Colonic mucosa (tissue), 4 donors: ENCODE measurements around the gene PBX2. TPM values are rescaled to one million over a fixed set of nuclear protein-coding genes. Genes with fewer than 3 reads are reported as not detected.

Experiments used
- DNase-seq: peaks from one replicate; pipeline ENCODE4 v3.0.0-alpha.2; 2020
- H3K27ac ChIP-seq: fragments of 200-600 bp; one replicate; pipeline ENCODE4 v1.8.0; 2021
- H3K27me3 ChIP-seq: fragments of 200-600 bp; one replicate; pipeline ENCODE4 v1.8.0; 2021
- H3K36me3 ChIP-seq: fragments of 200-600 bp; one replicate; pipeline ENCODE4 v1.8.0; 2021
- H3K4me1 ChIP-seq: fragments of 200-600 bp; one replicate; pipeline ENCODE4 v1.8.0; 2021; ENCODE audit warnings: mild to moderate bottlenecking
- H3K4me3 ChIP-seq: fragments of 200-600 bp; one replicate; pipeline ENCODE4 v1.8.0; 2021
- H3K9ac ChIP-seq, 2 donors: one replicate each; pipeline ENCODE4 v1.7.0; 2013; ENCODE audit warnings: control low read depth in 2 of 2, low read depth in 2 of 2, low read length in 2 of 2
- H3K9me3 ChIP-seq: fragments of 200-600 bp; one replicate; pipeline ENCODE4 v1.8.0; 2021
- CTCF ChIP-seq: fragments of 200-600 bp; IDR thresholded peaks from one replicate; pipeline ENCODE4 v1.8.0; 2022; ENCODE audit warnings: antibody characterized with exemption, mild to moderate bottlenecking
- intact Hi-C: fragments of 100-400 bp; cut with DNase I; formaldehyde crosslinking; loops from one replicate; pipeline ENCODE4 v1.14.1; 2022
- total RNA-seq, 2 donors: library from RNA; stranded (reverse); fragmentation: NEBNext Ultra II Directional in 1 of 2; extraction: Animal tissue kit (Norgen Biotek cat#: 25700) in 1 of 2; gene quantifications; one replicate each; pipeline ENCODE4 v1.2.1, GENCODE V29; 2021
- donor health status: healthy.
- donor health status: DM: no; HTN: no; CAD: no.
- donor health status: DM: no; HTN: no; CAD: no.

Gene PBX2
- total RNA-seq, 2 donors from 2014 or later, result 47.5 TPM

- intact Hi-C loops, result no loop called here
- no peak overlapping the region for H3K27ac ChIP-seq
- no peaks in the 10 kb centered on the region for H3K36me3 ChIP-seq
- H3K4me1 ChIP-seq, result no peaks in the 10 kb centered on the region
- H3K9me3 ChIP-seq, result no peaks in the 10 kb centered on the region
- DNase-seq, result no peak
- no peaks in the 10 kb centered on the region for H3K27me3 ChIP-seq
- no peak overlapping the region for H3K4me3 ChIP-seq
- no peak for TF ChIP-seq CTCF
- H3K9ac ChIP-seq, result no peak overlapping the region
Observed at GRCh38 chr6:32200711-32201475, 10.9 kb upstream of the PBX2 start.

- intact Hi-C loops, result no loop called here
- Histone ChIP-seq H3K27ac (no peak overlapping the region), H3K36me3 (no peaks in the 10 kb centered on the region), H3K9me3 (no peaks in the 10 kb centered on the region), H3K9ac (no peak overlapping the region), H3K27me3 (no peaks in the 10 kb centered on the region), H3K4me3 (no peak overlapping the region), H3K4me1 (peaks cover 2% of the 10 kb centered on the region)
- no peak for TF ChIP-seq CTCF
- DNase-seq, result no peak
Observed at GRCh38 chr6:32198866-32199265, 8.9 kb upstream of the PBX2 start.

- DNase-seq, result no peak
- no peak for TF ChIP-seq CTCF
- Histone ChIP-seq H3K36me3 (no peaks in the 10 kb centered on the region), H3K4me1 (peaks cover 2% of the 10 kb centered on the region), H3K9me3 (no peaks in the 10 kb centered on the region), H3K9ac (no peak overlapping the region), H3K27me3 (no peaks in the 10 kb centered on the region), H3K27ac (no peak overlapping the region), H3K4me3 (no peak overlapping the region)
- intact Hi-C loops, result no loop called here
Observed at GRCh38 chr6:32198345-32198696, 8.3 kb upstream of the PBX2 start.

GRCh38 chr6:32196682-32197616 lies 6.9 kb upstream of the PBX2 start:
- DNase-seq, result peak; percentile 47
- no peak for TF ChIP-seq CTCF
- no peaks in the 10 kb centered on the region for H3K27me3 ChIP-seq
- H3K36me3 ChIP-seq, result no peaks in the 10 kb centered on the region
- H3K4me1 ChIP-seq, result peaks cover 2% of the 10 kb centered on the region
- H3K27ac ChIP-seq, result peak overlapping the region; percentile 99
- no peaks in the 10 kb centered on the region for H3K9me3 ChIP-seq
- peak overlapping the region; percentile 58 for H3K4me3 ChIP-seq
- intact Hi-C loops, result no loop called here
- peak overlapping the region; percentile 99 to 100 for H3K9ac ChIP-seq

- H3K36me3 ChIP-seq, result no peaks in the 10 kb centered on the region
- peak overlapping the region; percentile 58 for H3K4me3 ChIP-seq
- no peaks in the 10 kb centered on the region for H3K27me3 ChIP-seq
- peak; percentile 89 for DNase-seq
- peak overlapping the region; percentile 99 for H3K27ac ChIP-seq
- H3K9ac ChIP-seq, result peak overlapping the region; percentile 99 to 100
- H3K4me1 ChIP-seq, result peaks cover 2% of the 10 kb centered on the region
- TF ChIP-seq CTCF, result no peak
- H3K9me3 ChIP-seq, result no peaks in the 10 kb centered on the region
- intact Hi-C loops, result no loop called here
Observed at GRCh38 chr6:32195902-32196681, 6.1 kb upstream of the PBX2 start.
